Measurements from ENCODE around the gene GTF2H1. TPM values are rescaled to one million over a fixed set of nuclear protein-coding genes. Genes with fewer than 3 reads are reported as not detected.
"Not testable (repeated sequence)": the region's sequence is repeated elsewhere in the genome, so short reads cannot be mapped to it uniquely, and the experiment has no call there.

The GTF2H1 gene
- total RNA-seq, 1 donor from 2014 or later = 41.7 TPM

DNA sequence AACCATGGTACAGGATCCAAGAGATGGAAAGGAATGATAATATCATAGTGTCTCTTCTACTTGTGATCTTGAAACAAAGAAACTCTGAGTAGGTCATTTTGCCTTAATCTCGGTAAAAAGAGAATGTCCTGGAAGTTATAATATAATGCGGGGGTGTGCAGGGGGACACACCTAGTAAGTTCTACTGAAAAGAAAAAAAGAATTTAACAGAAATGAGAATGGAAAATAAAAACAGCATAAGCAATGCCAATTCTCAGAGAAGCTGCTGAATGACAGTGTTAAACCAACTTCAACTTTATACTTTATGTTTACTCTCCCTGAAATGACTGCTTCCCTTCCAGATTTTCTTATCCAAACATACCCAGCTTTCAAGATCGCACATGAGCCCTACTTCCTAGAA lies 2.5 kb upstream of the GTF2H1 start:
- H3K4me3 Mint-ChIP-seq = peak overlapping the region; percentile 71
- DNase-seq (ENCODE audit: low read depth, low spot score) = no peak
- no peaks in the 10 kb centered on the region for H3K36me3 Mint-ChIP-seq (ENCODE audit: low read depth)
- H3K4me1 Mint-ChIP-seq = peaks cover 62% of the 10 kb centered on the region
- no peak for TF ChIP-seq CTCF (conservative IDR thresholded peaks at IDR 0.05)
- no peaks in the 10 kb centered on the region for H3K9me3 Mint-ChIP-seq
- no peak overlapping the region for H3K27ac Mint-ChIP-seq (ENCODE audit: unreplicated experiment)
- no peaks in the 10 kb centered on the region for H3K27me3 Mint-ChIP-seq (ENCODE audit: low read depth)

- Mint-ChIP-seq H3K4me3 (peak overlapping the region; percentile 71), H3K27ac (ENCODE audit: unreplicated experiment) (no peak overlapping the region), H3K9me3 (no peaks in the 10 kb centered on the region), H3K27me3 (ENCODE audit: low read depth) (no peaks in the 10 kb centered on the region), H3K4me1 (peaks cover 69% of the 10 kb centered on the region), H3K36me3 (ENCODE audit: low read depth) (no peaks in the 10 kb centered on the region)
- DNase-seq (ENCODE audit: low read depth, low spot score) = no peak
- no peak for TF ChIP-seq CTCF (conservative IDR thresholded peaks at IDR 0.05)
These were observed 1.8 kb upstream of the GTF2H1 start for GRCh38 chr11:18320617-18321016.

DNA sequence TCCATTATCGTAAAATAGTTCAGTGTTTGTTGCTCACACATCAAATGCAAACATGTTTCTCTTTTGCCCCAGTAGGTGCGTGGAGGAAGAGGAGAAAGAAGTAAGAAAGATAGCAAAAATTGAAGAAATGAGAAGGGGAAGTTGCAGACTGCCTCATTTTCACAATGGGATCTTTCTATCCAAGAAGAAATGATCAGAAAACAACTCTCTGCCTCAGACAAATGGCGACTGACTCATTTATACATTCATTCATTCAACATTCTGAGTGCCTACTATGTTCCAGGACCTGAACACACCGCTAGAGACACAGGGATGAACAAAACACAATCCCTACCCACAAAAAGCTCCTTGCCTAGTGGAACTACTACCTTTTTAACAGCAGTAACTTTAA lies 794 bp upstream of the GTF2H1 start:
- Mint-ChIP-seq H3K36me3 (ENCODE audit: low read depth) (no peaks in the 10 kb centered on the region), H3K27ac (ENCODE audit: unreplicated experiment) (peak overlapping the region; percentile 100), H3K27me3 (ENCODE audit: low read depth) (no peaks in the 10 kb centered on the region), H3K4me3 (peak overlapping the region; percentile 100), H3K4me1 (peaks cover 69% of the 10 kb centered on the region), H3K9me3 (no peaks in the 10 kb centered on the region)
- no peak for DNase-seq (ENCODE audit: low read depth, low spot score)
- TF ChIP-seq CTCF (conservative IDR thresholded peaks at IDR 0.05) = peak; percentile 25

- H3K27ac Mint-ChIP-seq (ENCODE audit: unreplicated experiment) = peak overlapping the region; percentile 100
- H3K27me3 Mint-ChIP-seq (ENCODE audit: low read depth) = no peaks in the 10 kb centered on the region
- peak overlapping the region; percentile 100 for H3K4me3 Mint-ChIP-seq
- TF ChIP-seq CTCF (conservative IDR thresholded peaks at IDR 0.05) = no peak
- peaks cover 69% of the 10 kb centered on the region for H3K4me1 Mint-ChIP-seq
- DNase-seq (ENCODE audit: low read depth, low spot score) = no peak
- H3K36me3 Mint-ChIP-seq (ENCODE audit: low read depth) = no peaks in the 10 kb centered on the region
- no peaks in the 10 kb centered on the region for H3K9me3 Mint-ChIP-seq
These were observed 627 bp downstream of the GTF2H1 start for GRCh38 chr11:18322818-18323570.

DNA sequence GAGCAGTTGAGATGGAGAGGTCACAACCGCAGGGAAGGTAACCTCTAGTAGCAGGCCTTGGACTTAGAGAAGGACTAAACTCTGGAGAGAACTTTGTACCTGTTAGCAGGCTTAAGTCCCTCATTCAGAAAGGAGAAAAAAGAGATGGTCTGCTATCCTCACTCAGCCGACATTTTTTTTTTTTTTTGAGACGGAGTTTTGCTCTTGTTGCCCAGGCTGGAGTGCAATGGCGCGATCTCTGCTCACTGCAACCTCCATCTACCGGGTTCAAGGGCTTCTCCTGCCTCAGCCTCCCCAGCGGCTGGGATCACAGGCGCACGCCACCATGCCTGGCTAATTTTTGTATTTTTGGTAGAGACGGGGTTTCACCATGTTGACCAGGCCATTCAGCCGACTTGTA lies 1.5 kb downstream of the GTF2H1 start:
- Mint-ChIP-seq H3K4me1 (peaks cover 64% of the 10 kb centered on the region), H3K4me3 (peak overlapping the region; percentile 100)
- not testable (repeated sequence) for DNase-seq (ENCODE audit: low read depth, low spot score); H3K36me3 Mint-ChIP-seq (ENCODE audit: low read depth); H3K9me3 Mint-ChIP-seq; H3K27me3 Mint-ChIP-seq (ENCODE audit: low read depth); H3K27ac Mint-ChIP-seq (ENCODE audit: unreplicated experiment)

DNA sequence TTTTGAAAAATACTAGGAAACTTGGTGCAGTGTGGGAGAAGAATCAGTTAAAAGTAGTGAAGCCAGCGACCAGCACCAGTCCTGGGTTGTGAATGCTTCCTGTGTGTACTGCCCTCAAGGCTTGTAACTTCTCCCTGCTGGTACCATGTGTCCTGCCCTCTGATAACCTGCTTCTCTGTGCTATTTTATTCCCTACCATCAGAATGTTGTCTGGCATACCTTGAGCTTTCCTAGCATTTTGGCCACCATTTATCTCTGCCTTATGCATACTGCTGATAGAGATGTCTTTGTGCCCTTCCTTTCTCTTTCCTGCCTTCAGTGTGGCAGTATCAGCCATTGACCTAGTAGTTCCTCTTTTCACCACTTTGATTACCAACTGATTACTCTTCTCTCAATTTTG lies 2.0 kb downstream of the GTF2H1 start:
- peak overlapping the region; percentile 53 for H3K27ac Mint-ChIP-seq (ENCODE audit: unreplicated experiment)
- no peaks in the 10 kb centered on the region for H3K27me3 Mint-ChIP-seq (ENCODE audit: low read depth)
- no peaks in the 10 kb centered on the region for H3K36me3 Mint-ChIP-seq (ENCODE audit: low read depth)
- H3K4me1 Mint-ChIP-seq = peaks cover 59% of the 10 kb centered on the region
- H3K9me3 Mint-ChIP-seq = no peaks in the 10 kb centered on the region
- H3K4me3 Mint-ChIP-seq = peak overlapping the region; percentile 100
- no peak for TF ChIP-seq CTCF (conservative IDR thresholded peaks at IDR 0.05)
- DNase-seq (ENCODE audit: low read depth, low spot score) = no peak

Data from neural crest cell (in vitro differentiated cells).